Transverse colon (tissue), 4 donors: ENCODE measurements around the gene PNKD. TPM values are rescaled to one million over a fixed set of nuclear protein-coding genes. Genes with fewer than 3 reads are reported as not detected.
A peak's percentile ranks its signal among the peaks of the same experiment; 100 is the strongest.

Experiments used
- DNase-seq: peaks from one replicate; pipeline ENCODE4 v3.0.0-alpha.2; 2019
- H3K27ac ChIP-seq, 4 donors: fragments of 200-600 bp; sonication (generic); 2 replicates each; pipeline ENCODE4 v1.5.1; 2016 to 2018; ENCODE audit warnings: inconsistent platforms in 4 of 4
- H3K27me3 ChIP-seq: fragments of 200-600 bp; sonication (generic); 2 replicates; pipeline ENCODE4 v1.5.1; 2017; ENCODE audit warnings: inconsistent platforms
- H3K36me3 ChIP-seq, 4 donors: fragments of 200-600 bp; sonication (generic); 2 replicates each; pipeline ENCODE4 v1.5.1; 2017 to 2019; ENCODE audit warnings: inconsistent platforms in 4 of 4
- H3K4me1 ChIP-seq, 4 donors: fragments of 200-600 bp; sonication (generic); 2 replicates each; pipeline ENCODE4 v1.5.1; 2017 to 2020; ENCODE audit warnings: inconsistent platforms in 4 of 4
- H3K4me3 ChIP-seq, 4 donors: fragments of 200-600 bp; sonication (generic); 1 replicate in 1 of 4; 2 replicates in 3 of 4; pipeline versions ENCODE4 v1.5.1 to v1.6.1; 2017 to 2019; ENCODE audit warnings: inconsistent platforms in 4 of 4
- H3K9me3 ChIP-seq, 2 donors: fragments of 200-600 bp; sonication (generic); 2 replicates each; pipeline ENCODE4 v1.5.1; 2017 to 2019; ENCODE audit warnings: inconsistent platforms in 2 of 2
- CTCF ChIP-seq, 5 experiments: fragments of 200-600 bp in 3 of 5; fragments of 450-650 bp in 2 of 5; sonication (generic) in 3 of 5; IDR thresholded peaks; 1 replicate in 2 of 5; 2 replicates in 3 of 5; pipeline ENCODE4 v1.5.1; 2016 to 2017; ENCODE audit warnings: antibody characterized with exemption in 5 of 5, inconsistent platforms in 3 of 5, mild to moderate bottlenecking in 2 of 5, moderate library complexity in 1 of 5
- EP300 ChIP-seq: sonication (generic); formaldehyde crosslinking; IDR thresholded peaks from one replicate; pipeline ENCODE4 v1.6.1; 2017; ENCODE audit warnings: antibody characterized with exemption, low read depth
- POLR2A ChIP-seq: fragments of 450-650 bp; IDR thresholded peaks from one replicate; pipeline ENCODE4 v1.6.1; 2016; ENCODE audit warnings: antibody characterized with exemption, mild to moderate bottlenecking, moderate library complexity
- POLR2AphosphoS5 ChIP-seq, 3 donors: sonication (generic); formaldehyde crosslinking; IDR thresholded peaks; one replicate each; pipeline ENCODE4 v1.6.1; 2016; ENCODE audit warnings: antibody characterized with exemption in 3 of 3
- WGBS, 2 donors: methylation state at CpG; one replicate each; pipeline ENCODE4 v1.1.5; 2018; ENCODE audit warnings: low coverage in 1 of 2; 5-methylcytosine and 5-hydroxymethylcytosine counted together
- in situ Hi-C, 4 donors: fragments of 200-750 bp; cut with MboI; loops; one replicate each; pipeline versions ENCODE4 v1.15.0 to v1.15.1; 2017; ENCODE audit warnings: low sequenced_read_pairs in 3 of 4, low pct_ligation_motif_present in 1 of 4, low pct_unique_long_range_greater_than_20kb in 1 of 4
- intact Hi-C: fragments of 100-400 bp; cut with DNase I; formaldehyde crosslinking; loops from one replicate; pipeline ENCODE4 v1.15.1; 2023; ENCODE audit warnings: low total_unique reads
- total RNA-seq, 4 donors: library from RNA; depleted of rRNA; stranded (reverse); fragments of >200 nt; gene quantifications; one replicate each; pipeline ENCODE4 v1.1.0, GENCODE V29; 2016

The PNKD gene
- total RNA-seq, 4 donors from 2014 or later, result 14.3 to 111 (median 100) TPM

GRCh38 chr2:218323526-218324472 lies 53.5 kb downstream of the PNKD start:
- H3K4me3 ChIP-seq, result peak overlapping the region; percentile 26 to 79 (median 66)
- intact Hi-C loops (no loop called here), in situ Hi-C loops (no loop called here)
- H3K27me3 ChIP-seq, result no peaks in the 10 kb centered on the region
- peaks cover 6 to 24% (median 17%) of the 10 kb centered on the region in 4 donors for H3K4me1 ChIP-seq
- DNase-seq, result peak; percentile 30
- no peaks in the 10 kb centered on the region for H3K9me3 ChIP-seq
- TF ChIP-seq POLR2AphosphoS5 (IDR thresholded peaks at IDR 0.05) (no peak), POLR2A (no peak)
- no peaks in the 10 kb centered on the region for H3K36me3 ChIP-seq
- 7 to 15% methylated on average over 9 to 24 of the region's 24 CpGs for WGBS, 2 donors
- H3K27ac ChIP-seq, result peak overlapping the region; percentile 83 to 88 (median 85)

- intact Hi-C loops, result no loop called here
These were observed 55.3 kb downstream of the PNKD start for GRCh38 chr2:218325566-218326160.

GRCh38 chr2:218326315-218326714 lies 56.0 kb downstream of the PNKD start:
- intact Hi-C loops (no loop called here), in situ Hi-C loops (no loop called here)
- Histone ChIP-seq H3K27ac (no peak overlapping the region), H3K9me3 (no peaks in the 10 kb centered on the region), H3K36me3 (no peaks in the 10 kb centered on the region), H3K27me3 (no peaks in the 10 kb centered on the region), H3K4me1 (peaks cover 6 to 25% (median 17%) of the 10 kb centered on the region in 4 donors), H3K4me3 (no peak overlapping the region)
- DNase-seq, result no peak
- TF ChIP-seq EP300 (no peak), POLR2A (no peak), POLR2AphosphoS5 (IDR thresholded peaks at IDR 0.05) (no peak), CTCF (IDR thresholded peaks at IDR 0.05) (no peak)
- WGBS, 2 donors, result 82% methylated on average over 2 of the region's 2 CpGs; no CpG with 5 or more reads in 1 of the 2 donors

More at GRCh38 chr2:218325566-218326160, 55.3 kb downstream of the PNKD start:
- H3K36me3 ChIP-seq, result no peaks in the 10 kb centered on the region
- WGBS, 2 donors, result 89 to 94% methylated on average over 3 to 4 of the region's 4 CpGs
- H3K27me3 ChIP-seq, result no peaks in the 10 kb centered on the region
- in situ Hi-C loops, result no loop called here
- H3K9me3 ChIP-seq, result no peaks in the 10 kb centered on the region
- no peak overlapping the region for H3K4me3 ChIP-seq
- no peak for DNase-seq
- TF ChIP-seq CTCF (IDR thresholded peaks at IDR 0.05), result no peak
- no peak for TF ChIP-seq POLR2AphosphoS5 (IDR thresholded peaks at IDR 0.05)
- no peak for TF ChIP-seq EP300
- TF ChIP-seq POLR2A, result no peak
- no peak overlapping the region for H3K27ac ChIP-seq
- peaks cover 6 to 27% (median 17%) of the 10 kb centered on the region in 4 donors for H3K4me1 ChIP-seq

- intact Hi-C loops (no loop called here), in situ Hi-C loops (no loop called here)
- TF ChIP-seq CTCF (IDR thresholded peaks at IDR 0.05), result no peak
- TF ChIP-seq EP300, result no peak
- no peak for TF ChIP-seq POLR2AphosphoS5 (IDR thresholded peaks at IDR 0.05)
- no peak for TF ChIP-seq POLR2A
- no peaks in the 10 kb centered on the region for H3K9me3 ChIP-seq
- H3K27me3 ChIP-seq, result no peaks in the 10 kb centered on the region
- no peak overlapping the region for H3K27ac ChIP-seq
- H3K4me1 ChIP-seq, result peaks cover 0 to 18% (median 13%) of the 10 kb centered on the region in 4 donors
- DNase-seq, result no peak
- H3K36me3 ChIP-seq, result no peaks in the 10 kb centered on the region
- H3K4me3 ChIP-seq, result no peak overlapping the region
- whole genome bisulfite sequencing, 2 donors, result 81 to 92% methylated on average over 5 to 11 of the region's 11 CpGs
These were observed 57.3 kb downstream of the PNKD start for GRCh38 chr2:218327451-218328210.
